ENCODE results near the gene PTPRCAP.

- TF ChIP-seq RAD21 (conservative IDR thresholded peaks at IDR 0.05) (no peak), CTCF (IDR thresholded peaks at IDR 0.05; ENCODE audit: poor library complexity, severe bottlenecking) (no peak), POLR2AphosphoS5 (IDR thresholded peaks at IDR 0.05) (no peak), MXI1 (conservative IDR thresholded peaks at IDR 0.05; ENCODE audit: poor library complexity, severe bottlenecking) (no peak), EZH2 (IDR thresholded peaks at IDR 0.05; ENCODE audit: borderline replicate concordance, insufficient read depth, low read length, poor library complexity, severe bottlenecking) (no peak), TAF1 (IDR thresholded peaks at IDR 0.05; ENCODE audit: low read depth) (no peak)
Observed at GRCh38 chr11:67451658-67451976, 14.1 kb upstream of the PTPRCAP start.

All from neural cell (in vitro differentiated cells).